A549 (cell line): ENCODE measurements around the gene ATG4D.
"Not testable (repeated sequence)": the region's sequence is repeated elsewhere in the genome, so short reads cannot be mapped to it uniquely, and the experiment has no call there.

ENCODE experiments used
- CHD2 ChIP-seq: fragments of 150-350 bp; IDR thresholded peaks from 2 replicates; pipeline ENCODE4 v1.6.1; 2014; ENCODE audit warnings: low read length; ENCODE audit not compliant: partially characterized antibody
- CHD4 ChIP-seq: fragments of 200-600 bp; sonication (generic); IDR thresholded peaks from 2 replicates; pipeline ENCODE4 v1.6.1; 2016; ENCODE audit warnings: antibody characterized with exemption, mild to moderate bottlenecking, borderline replicate concordance
- CTCF ChIP-seq: fragments of >200 bp; sonication (Bioruptor Twin); formaldehyde crosslinking; IDR thresholded peaks from 3 replicates; pipeline ENCODE4 v1.5.1; 2016
- ELK1 ChIP-seq: fragments of 150-350 bp; IDR thresholded peaks from 2 replicates; pipeline ENCODE4 v1.6.1; 2014; ENCODE audit warnings: low read depth, mild to moderate bottlenecking, low read length
- JUN ChIP-seq, 2 experiments: fragments of >200 bp; sonication (Bioruptor Twin); formaldehyde crosslinking; IDR thresholded peaks; 2 replicates in 1 of 2; 3 replicates in 1 of 2; pipeline ENCODE4 v1.6.1; 2016 to 2017
- KDM5A ChIP-seq: fragments of 200-600 bp; sonication (generic); IDR thresholded peaks from 2 replicates; pipeline ENCODE4 v1.6.1; 2016; ENCODE audit warnings: antibody characterized with exemption, mild to moderate bottlenecking
- MAZ ChIP-seq: fragments of 150-350 bp; IDR thresholded peaks from 2 replicates; pipeline ENCODE4 v1.6.1; 2014; ENCODE audit warnings: antibody characterized with exemption, low read depth, low read length, borderline replicate concordance
- POLR2A ChIP-seq: IDR thresholded peaks from 2 replicates; pipeline ENCODE4 v1.6.1; 2012; ENCODE audit warnings: mild to moderate bottlenecking, low read length
- RCOR1 ChIP-seq: fragments of 150-350 bp; IDR thresholded peaks from 2 replicates; pipeline ENCODE4 v1.6.1; 2014; ENCODE audit warnings: antibody characterized with exemption, low read length, low read depth
- REST ChIP-seq: fragments of 200-600 bp; sonication (generic); IDR thresholded peaks from 2 replicates; pipeline ENCODE4 v1.6.1; 2016; ENCODE audit warnings: antibody characterized with exemption, mild to moderate bottlenecking, moderate library complexity
- RNF2 ChIP-seq: fragments of 200-600 bp; sonication (generic); IDR thresholded peaks from 2 replicates; pipeline ENCODE4 v1.6.1; 2016; ENCODE audit warnings: low read depth, mild to moderate bottlenecking, antibody characterized with exemption, moderate library complexity, borderline replicate concordance
- SREBF2 ChIP-seq: fragments of 450-650 bp; IDR thresholded peaks from 2 replicates; pipeline ENCODE4 v1.6.1; 2014; ENCODE audit warnings: mild to moderate bottlenecking, moderate library complexity
- USF2 ChIP-seq: fragments of 450-650 bp; IDR thresholded peaks from 2 replicates; pipeline ENCODE4 v1.6.1; 2014; ENCODE audit warnings: antibody characterized with exemption

GRCh38 chr19:10526887-10527286 is 16.8 kb upstream of the ATG4D start:
- not testable (repeated sequence) for TF ChIP-seq JUN (IDR thresholded peaks at IDR 0.05); CTCF; RNF2; ELK1; KDM5A; REST; CHD4; USF2; POLR2A; RCOR1; MAZ; CHD2; SREBF2
